BE2C (cell line): ENCODE results near the gene TBCEL.

Experiments used
- DNase-seq: peaks from one replicate; pipeline ENCODE4 v3.0.0-alpha.2; 2020
- H3K27me3 ChIP-seq: fragments of 250-450 bp; sonication (Bioruptor Pico); 2 replicates; pipeline ENCODE4 v1.5.1; 2020; ENCODE audit warnings: mild to moderate bottlenecking
- H3K36me3 ChIP-seq: fragments of 250-450 bp; sonication (Bioruptor Pico); 2 replicates; pipeline ENCODE4 v1.5.1; 2020; ENCODE audit warnings: mild to moderate bottlenecking
- H3K4me1 ChIP-seq: fragments of 250-450 bp; sonication (Bioruptor Pico); 2 replicates; pipeline ENCODE4 v1.5.1; 2020
- H3K4me3 ChIP-seq: 2 replicates; pipeline ENCODE4 v1.5.1; 2011; ENCODE audit warnings: low read depth, low read length
- H3K9me3 ChIP-seq: fragments of 250-450 bp; sonication (Bioruptor Pico); 2 replicates; pipeline ENCODE4 v1.5.1; 2020
- CTCF ChIP-seq: IDR thresholded peaks from 2 replicates; pipeline ENCODE4 v1.5.1; 2012; ENCODE audit warnings: mild to moderate bottlenecking, low read depth, low read length

TBCEL gene

GRCh38 chr11:121129362-121130340 lies 105.7 kb downstream of the TBCEL start:
- no peaks in the 10 kb centered on the region for H3K36me3 ChIP-seq
- H3K4me1 ChIP-seq: peaks cover 4% of the 10 kb centered on the region
- no peak for DNase-seq
- TF ChIP-seq CTCF: no peak
- H3K4me3 ChIP-seq: no peak overlapping the region
- H3K27me3 ChIP-seq: no peaks in the 10 kb centered on the region
- H3K9me3 ChIP-seq: no peaks in the 10 kb centered on the region

GRCh38 chr11:121131656-121132055 lies 107.8 kb downstream of the TBCEL start:
- H3K36me3 ChIP-seq: no peaks in the 10 kb centered on the region
- H3K9me3 ChIP-seq: no peaks in the 10 kb centered on the region
- DNase-seq: no peak
- TF ChIP-seq CTCF: no peak
- no peaks in the 10 kb centered on the region for H3K27me3 ChIP-seq
- H3K4me3 ChIP-seq: no peak overlapping the region
- peaks cover 9% of the 10 kb centered on the region for H3K4me1 ChIP-seq

- Histone ChIP-seq H3K36me3 (no peaks in the 10 kb centered on the region), H3K9me3 (no peaks in the 10 kb centered on the region), H3K4me1 (peaks cover 9% of the 10 kb centered on the region), H3K4me3 (no peak overlapping the region), H3K27me3 (no peaks in the 10 kb centered on the region)
- DNase-seq: no peak
- TF ChIP-seq CTCF: peak; percentile 7; the same call in 1 of the 2 replicates
Measured at GRCh38 chr11:121132211-121132976, 108.5 kb downstream of the TBCEL start.

- peak; percentile 27 for DNase-seq
- TF ChIP-seq CTCF: no peak
Measured at GRCh38 chr11:121134741-121135312, 110.9 kb downstream of the TBCEL start.

GRCh38 chr11:121137005-121137404 lies 113.1 kb downstream of the TBCEL start:
- TF ChIP-seq CTCF: no peak
- H3K4me1 ChIP-seq: peaks cover 9% of the 10 kb centered on the region
- no peak overlapping the region for H3K4me3 ChIP-seq
- no peaks in the 10 kb centered on the region for H3K27me3 ChIP-seq
- no peaks in the 10 kb centered on the region for H3K9me3 ChIP-seq
- no peaks in the 10 kb centered on the region for H3K36me3 ChIP-seq
- no peak for DNase-seq

More at GRCh38 chr11:121134741-121135312, 110.9 kb downstream of the TBCEL start:
- H3K4me3 ChIP-seq: no peak overlapping the region
- no peaks in the 10 kb centered on the region for H3K36me3 ChIP-seq
- H3K4me1 ChIP-seq: peaks cover 9% of the 10 kb centered on the region
- H3K27me3 ChIP-seq: no peaks in the 10 kb centered on the region
- H3K9me3 ChIP-seq: no peaks in the 10 kb centered on the region
